ENCODE measurements around the gene PAQR4.

DNA sequence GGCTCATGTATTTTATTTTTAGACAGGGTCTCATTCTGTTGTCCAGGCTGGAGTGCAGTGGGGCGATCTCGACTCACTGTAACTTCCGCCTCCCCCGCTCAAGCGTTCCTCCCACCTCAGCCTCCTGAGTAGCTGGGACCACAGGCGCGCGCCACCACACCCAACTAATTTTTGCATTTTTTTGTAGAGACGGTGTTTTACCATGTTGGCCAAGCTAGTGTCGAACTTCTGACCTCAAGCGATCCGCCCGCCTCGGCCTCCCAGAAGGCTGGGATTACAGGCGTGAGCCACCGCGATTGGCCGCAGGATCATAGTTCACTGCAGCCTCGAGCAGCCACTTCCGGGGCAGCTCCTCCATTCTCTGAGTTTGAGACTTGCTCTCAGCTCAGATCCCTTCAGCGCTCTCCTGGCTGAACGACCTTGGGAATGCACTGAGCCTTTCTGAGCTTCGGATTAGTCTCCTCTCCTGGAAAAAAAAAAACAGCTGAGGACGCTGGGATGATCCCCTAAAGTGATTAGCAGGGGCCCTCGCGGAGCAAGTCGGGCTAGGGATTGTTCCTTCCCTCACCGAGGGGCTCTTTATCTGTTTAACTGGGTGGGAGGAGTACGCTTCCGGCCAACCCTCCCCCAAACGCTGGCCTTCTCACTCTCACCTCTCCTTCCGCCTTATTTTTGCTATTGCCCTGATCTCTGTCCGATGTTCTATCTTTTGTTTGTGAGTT lies 12.2 kb downstream of the PAQR4 start:
- TF ChIP-seq, protein P1, sequence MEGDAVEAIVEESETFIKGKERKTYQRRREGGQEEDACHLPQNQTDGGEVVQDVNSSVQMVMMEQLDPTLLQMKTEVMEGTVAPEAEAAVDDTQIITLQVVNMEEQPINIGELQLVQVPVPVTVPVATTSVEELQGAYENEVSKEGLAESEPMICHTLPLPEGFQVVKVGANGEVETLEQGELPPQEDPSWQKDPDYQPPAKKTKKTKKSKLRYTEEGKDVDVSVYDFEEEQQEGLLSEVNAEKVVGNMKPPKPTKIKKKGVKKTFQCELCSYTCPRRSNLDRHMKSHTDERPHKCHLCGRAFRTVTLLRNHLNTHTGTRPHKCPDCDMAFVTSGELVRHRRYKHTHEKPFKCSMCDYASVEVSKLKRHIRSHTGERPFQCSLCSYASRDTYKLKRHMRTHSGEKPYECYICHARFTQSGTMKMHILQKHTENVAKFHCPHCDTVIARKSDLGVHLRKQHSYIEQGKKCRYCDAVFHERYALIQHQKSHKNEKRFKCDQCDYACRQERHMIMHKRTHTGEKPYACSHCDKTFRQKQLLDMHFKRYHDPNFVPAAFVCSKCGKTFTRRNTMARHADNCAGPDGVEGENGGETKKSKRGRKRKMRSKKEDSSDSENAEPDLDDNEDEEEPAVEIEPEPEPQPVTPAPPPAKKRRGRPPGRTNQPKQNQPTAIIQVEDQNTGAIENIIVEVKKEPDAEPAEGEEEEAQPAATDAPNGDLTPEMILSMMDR (IDR thresholded peaks at IDR 0.05; ENCODE audit: low read depth, low read length) = no peak
- TF ChIP-seq EZH2phosphoT487 (IDR thresholded peaks at IDR 0.05; ENCODE audit: low read depth) = no peak

Data from OCI-LY3 (cell line).